HG03558 (cell line): ENCODE measurements around the gene EGFLAM.

Experiments used
- ATAC-seq: cut with Tn5 transposase; IDR thresholded peaks from one replicate; pipeline ENCODE4 v1.9.1; 2021; ENCODE audit warnings: moderate number of reproducible peaks; ENCODE audit not compliant: unreplicated experiment; ENCODE audit errors: extremely low read depth

Gene EGFLAM

GRCh38 chr5:38370358-38371100, 112.2 kb downstream of the EGFLAM start:
- ATAC-seq, result no peak

GRCh38 chr5:38371596-38371995, 113.2 kb downstream of the EGFLAM start:
- no peak for ATAC-seq

GRCh38 chr5:38373743-38374142, 115.4 kb downstream of the EGFLAM start:
- ATAC-seq, result no peak

- no peak for ATAC-seq
Measured at GRCh38 chr5:38375423-38375822, 117.1 kb downstream of the EGFLAM start.

- ATAC-seq, result no peak
Measured at GRCh38 chr5:38376404-38376803, 118.0 kb downstream of the EGFLAM start.

GRCh38 chr5:38378579-38378978, 120.2 kb downstream of the EGFLAM start:
- no peak for ATAC-seq

- no peak for ATAC-seq
Measured at GRCh38 chr5:38379350-38379937, 121.1 kb downstream of the EGFLAM start.

- no peak for ATAC-seq
Measured at GRCh38 chr5:38380537-38380936, 122.2 kb downstream of the EGFLAM start.

- no peak for ATAC-seq
Measured at GRCh38 chr5:38381361-38381760, 123.0 kb downstream of the EGFLAM start.

GRCh38 chr5:38382898-38383297, 124.5 kb downstream of the EGFLAM start:
- peak; percentile 80 for ATAC-seq

- ATAC-seq, result no peak
Measured at GRCh38 chr5:38383701-38384100, 125.3 kb downstream of the EGFLAM start.

GRCh38 chr5:38384396-38384795, 126.0 kb downstream of the EGFLAM start:
- no peak for ATAC-seq

- ATAC-seq, result no peak
Measured at GRCh38 chr5:38387161-38387560, 128.8 kb downstream of the EGFLAM start.

- no peak for ATAC-seq
Measured at GRCh38 chr5:38393636-38394035, 135.3 kb downstream of the EGFLAM start.

GRCh38 chr5:38396766-38397165, 138.4 kb downstream of the EGFLAM start:
- no peak for ATAC-seq

- ATAC-seq, result no peak
Measured at GRCh38 chr5:38400365-38400764, 142.0 kb downstream of the EGFLAM start.

- ATAC-seq, result no peak
Measured at GRCh38 chr5:38401145-38401544, 142.8 kb downstream of the EGFLAM start.

- no peak for ATAC-seq
Measured at GRCh38 chr5:38403406-38403805, 145.0 kb downstream of the EGFLAM start.

- ATAC-seq, result no peak
Measured at GRCh38 chr5:38403877-38404635, 145.7 kb downstream of the EGFLAM start.

- ATAC-seq, result no peak
Measured at GRCh38 chr5:38404667-38405276, 146.4 kb downstream of the EGFLAM start.
